HCT116 (cell line): ENCODE data around the gene KDM4D. TPM values are rescaled to one million over a fixed set of nuclear protein-coding genes. Genes with fewer than 3 reads are reported as not detected.

ENCODE experiments used
- total RNA-seq: library from RNA; stranded (reverse); gene quantifications from one replicate; pipeline ENCODE4 v1.2.1, GENCODE V29; 2021; ENCODE audit not compliant: unreplicated experiment

KDM4D gene
- total RNA-seq, 1 experiment from 2014 or later = 2.1 TPM

Other genes with a start within 250 kb of the KDM4D start
- gene AMOTL1, start 205.4 kb upstream of the KDM4D start, total RNA-seq = 27.6 TPM
- 47.6 TPM for gene CWC15, start 153 bp upstream of the KDM4D start, total RNA-seq
- not detected for gene KDM4E, start 51.5 kb downstream of the KDM4D start, total RNA-seq
- gene KDM4F, start 75.7 kb downstream of the KDM4D start, total RNA-seq = not detected
- gene SRSF8, start 93.2 kb downstream of the KDM4D start, total RNA-seq = 31.0 TPM
- 33.6 TPM for gene ENDOD1, start 116.1 kb downstream of the KDM4D start, total RNA-seq